Measurements from ENCODE around the gene HDAC11. TPM values are rescaled to one million over a fixed set of nuclear protein-coding genes. Genes with fewer than 3 reads are reported as not detected.
A peak's percentile ranks its signal among the peaks of the same experiment; 100 is the strongest.

Gene HDAC11
- total and polyA plus RNA-seq, 9 of the 15 experiments (the other 6 are each of a cell fraction or from before 2014, with no cell fraction given): 0.60 to 6.0 (median 4.5) TPM

GRCh38 chr3:13484851-13485590 lies 4.9 kb downstream of the HDAC11 start (continued):
- TF ChIP-seq YY1 (IDR thresholded peaks at IDR 0.05; ENCODE audit: borderline replicate concordance in 1 of 3, control insufficient read depth in 1 of 3, extremely low read depth in 1 of 3, insufficient read depth in 3 of 3, insufficient read length in 1 of 3, insufficient replicate concordance in 2 of 3, low read depth in 1 of 3, low read length in 2 of 3): peak in 1 of 3 experiments; percentile 32
- TF ChIP-seq ZBTB43 (CRISPR knock-in tag; IDR thresholded peaks at IDR 0.05): no peak
- peak; percentile 97 for TF ChIP-seq HDAC2 (IDR thresholded peaks at IDR 0.05)
- no peak for TF ChIP-seq STAT6 (CRISPR knock-in tag; IDR thresholded peaks at IDR 0.05)
- TF ChIP-seq E2F3 (CRISPR knock-in tag; IDR thresholded peaks at IDR 0.05): no peak
- TF ChIP-seq POLR2H (tag; IDR thresholded peaks at IDR 0.05; ENCODE audit: low read depth): no peak
- no peak for TF ChIP-seq PTRF (tag; IDR thresholded peaks at IDR 0.05)
- TF ChIP-seq CLOCK (CRISPR knock-in tag; IDR thresholded peaks at IDR 0.05; ENCODE audit: borderline replicate concordance): no peak
- TF ChIP-seq SIRT6 (IDR thresholded peaks at IDR 0.05; ENCODE audit: low read depth, low read length): no peak
- TF ChIP-seq RAD51 (IDR thresholded peaks at IDR 0.05; ENCODE audit: borderline replicate concordance, low read depth): no peak
- no peak for TF ChIP-seq CHD1 (IDR thresholded peaks at IDR 0.05; ENCODE audit: low read length)
- TF ChIP-seq ZNF507 (tag; conservative IDR thresholded peaks at IDR 0.05): no peak
- TF ChIP-seq ARID1B (IDR thresholded peaks at IDR 0.05): peak; percentile 99
- TF ChIP-seq RREB1 (CRISPR knock-in tag; IDR thresholded peaks at IDR 0.05): 0 out of 2 replicates have a peak, but pooled peaks have one; percentile 63

Measured in K562 (cell line).